GM13976 (cell line): ENCODE data around the gene GAST.

ENCODE experiments used
- DNase-seq: peaks from one replicate; pipeline ENCODE4 v3.0.0; 2012; ENCODE audit warnings: low spot score
- in situ Hi-C: fragments of 300-500 bp; cut with MboI; formaldehyde crosslinking; loops from one replicate; pipeline ENCODE4 v1.12.0; 2022; ENCODE audit warnings: low sequenced_read_pairs, mixed read lengths, inconsistent platforms; ENCODE audit not compliant: unreplicated experiment
- TF ChIP-seq, protein P1 (sequence below): IDR thresholded peaks from 2 replicates; pipeline ENCODE4 v1.5.1; 2012; ENCODE audit warnings: borderline replicate concordance, mild to moderate bottlenecking; ENCODE audit not compliant: insufficient read depth; ENCODE audit errors: extremely low read depth, missing control alignments, control extremely low read depth

GAST gene

DNA sequence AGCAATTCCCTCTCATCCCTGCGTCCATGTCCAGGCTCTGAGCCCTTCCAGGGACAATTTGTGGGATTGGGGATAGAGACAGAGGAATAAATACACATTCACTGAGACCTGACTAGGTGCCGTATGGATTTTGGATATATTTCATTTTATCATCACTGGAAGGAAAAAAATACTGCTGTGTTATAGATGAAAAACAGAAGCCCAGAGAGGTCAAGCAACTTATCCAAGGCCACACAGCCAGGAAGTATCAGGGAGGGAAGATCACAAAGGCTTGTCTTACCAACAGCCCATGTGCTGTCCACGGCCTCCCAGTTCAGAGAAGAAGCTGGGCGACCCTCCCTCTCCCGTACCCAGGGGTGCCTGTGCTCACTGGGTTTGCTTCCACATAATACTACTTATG lies 28.4 kb downstream of the GAST start:
- in situ Hi-C loops, result no loop called here
- TF ChIP-seq, protein P1, sequence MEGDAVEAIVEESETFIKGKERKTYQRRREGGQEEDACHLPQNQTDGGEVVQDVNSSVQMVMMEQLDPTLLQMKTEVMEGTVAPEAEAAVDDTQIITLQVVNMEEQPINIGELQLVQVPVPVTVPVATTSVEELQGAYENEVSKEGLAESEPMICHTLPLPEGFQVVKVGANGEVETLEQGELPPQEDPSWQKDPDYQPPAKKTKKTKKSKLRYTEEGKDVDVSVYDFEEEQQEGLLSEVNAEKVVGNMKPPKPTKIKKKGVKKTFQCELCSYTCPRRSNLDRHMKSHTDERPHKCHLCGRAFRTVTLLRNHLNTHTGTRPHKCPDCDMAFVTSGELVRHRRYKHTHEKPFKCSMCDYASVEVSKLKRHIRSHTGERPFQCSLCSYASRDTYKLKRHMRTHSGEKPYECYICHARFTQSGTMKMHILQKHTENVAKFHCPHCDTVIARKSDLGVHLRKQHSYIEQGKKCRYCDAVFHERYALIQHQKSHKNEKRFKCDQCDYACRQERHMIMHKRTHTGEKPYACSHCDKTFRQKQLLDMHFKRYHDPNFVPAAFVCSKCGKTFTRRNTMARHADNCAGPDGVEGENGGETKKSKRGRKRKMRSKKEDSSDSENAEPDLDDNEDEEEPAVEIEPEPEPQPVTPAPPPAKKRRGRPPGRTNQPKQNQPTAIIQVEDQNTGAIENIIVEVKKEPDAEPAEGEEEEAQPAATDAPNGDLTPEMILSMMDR, result no peak
- no peak for DNase-seq

DNA sequence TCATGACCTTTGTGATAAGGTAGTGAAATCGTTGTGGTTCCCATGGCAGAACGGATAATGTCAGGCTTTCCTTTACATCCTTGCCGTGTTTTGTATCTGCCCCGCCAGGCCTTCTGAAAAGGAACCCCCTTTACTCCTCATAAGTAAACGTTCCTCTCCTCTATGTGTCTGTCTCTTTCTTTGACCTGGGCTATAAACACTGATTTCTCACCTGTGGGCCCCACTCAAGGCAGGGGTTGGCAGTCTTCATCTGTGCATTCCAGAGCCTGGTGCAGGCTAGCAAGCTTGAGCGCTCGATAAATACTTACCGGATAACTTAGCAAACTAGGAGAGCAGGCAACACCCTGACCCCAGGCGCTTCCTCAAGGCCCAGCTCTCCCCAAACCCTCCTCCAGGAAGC lies 29.6 kb downstream of the GAST start:
- TF ChIP-seq, protein P1, result no peak
- no peak for DNase-seq
- in situ Hi-C loops, result no loop called here

DNA sequence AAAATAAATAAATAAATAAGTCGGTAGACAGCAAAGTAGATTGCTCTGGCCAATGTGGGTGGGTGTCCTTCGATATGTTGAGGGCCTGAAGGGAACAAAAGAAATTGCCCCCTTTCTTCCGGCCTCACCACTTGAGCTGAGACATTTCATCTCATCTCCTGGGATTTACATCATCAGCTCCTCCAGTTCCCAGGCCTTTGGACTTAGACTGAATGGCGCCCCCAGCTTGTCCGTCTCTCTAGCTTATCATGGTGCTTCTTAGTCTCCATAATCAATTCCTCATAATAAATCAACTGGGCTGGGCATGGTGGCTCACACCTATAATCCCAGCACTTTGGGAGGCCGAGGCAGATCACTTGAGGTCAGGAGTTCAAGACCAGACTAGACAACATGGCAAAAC lies 36.1 kb downstream of the GAST start:
- TF ChIP-seq, protein P1, result no peak
- in situ Hi-C loops, result no loop called here
- no peak for DNase-seq

DNA sequence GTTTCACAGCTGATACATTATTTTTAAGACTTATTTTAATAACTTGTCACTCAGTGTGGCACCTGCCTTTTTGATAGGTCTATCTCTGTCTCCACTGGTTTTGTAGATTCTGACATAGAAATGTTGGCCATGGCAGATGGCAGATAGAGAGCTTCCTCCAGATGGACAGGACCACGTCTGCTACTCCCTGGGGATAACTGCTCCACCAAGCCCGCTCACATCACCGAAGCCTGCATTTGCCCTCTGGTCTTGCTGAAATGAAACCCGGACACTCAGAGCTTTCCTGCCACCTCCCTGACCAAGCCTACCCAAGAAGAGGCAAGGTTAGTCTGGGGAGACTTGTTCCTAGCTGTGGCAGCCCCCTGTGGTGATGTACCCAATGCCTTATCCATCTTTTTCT lies 38.7 kb downstream of the GAST start:
- TF ChIP-seq, protein P1, result no peak
- in situ Hi-C loops, result no loop called here
- DNase-seq, result no peak

DNA sequence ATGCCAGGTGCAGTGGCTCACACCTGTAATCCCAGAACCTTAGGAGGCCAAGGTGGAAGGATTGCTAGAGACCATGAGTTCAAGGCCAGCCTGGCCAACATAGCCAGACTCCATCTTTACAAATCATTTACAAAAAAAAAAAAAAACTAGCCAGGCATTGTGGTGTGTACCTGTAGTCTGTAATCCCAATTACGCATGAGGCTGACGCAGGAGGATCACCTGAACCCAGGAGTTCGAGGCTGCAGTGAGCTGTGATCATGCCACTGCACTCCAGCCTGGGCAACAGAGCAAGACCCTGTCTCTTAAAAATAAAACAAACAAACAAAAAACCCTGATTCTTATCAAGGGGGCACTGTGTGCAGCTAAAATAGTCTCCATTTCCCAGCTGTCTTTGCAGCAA lies 39.2 kb downstream of the GAST start:
- TF ChIP-seq, protein P1, result no peak
- in situ Hi-C loops, result no loop called here
- no peak for DNase-seq

DNA sequence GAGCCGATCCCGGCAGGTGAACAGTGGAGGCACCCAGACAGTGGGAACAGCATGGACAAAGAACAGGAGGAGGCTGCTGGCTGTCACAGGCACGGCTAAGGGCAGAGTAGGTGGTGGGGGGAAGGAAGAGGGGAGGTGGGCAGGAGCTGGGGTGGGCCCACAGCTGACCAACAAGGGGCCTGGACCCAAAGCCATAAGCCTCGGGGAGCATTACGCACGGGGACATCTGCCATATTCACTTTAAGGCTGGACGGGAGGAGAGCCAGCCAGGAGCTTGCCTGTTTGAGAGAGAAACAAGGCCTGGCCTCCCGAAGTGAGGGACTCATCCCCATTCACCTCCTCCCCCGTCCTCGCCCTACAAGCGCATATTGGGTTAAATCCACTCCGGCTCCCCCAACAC lies 41.9 kb downstream of the GAST start:
- in situ Hi-C loops, result no loop called here
- TF ChIP-seq, protein P1, result no peak
- no peak for DNase-seq

DNA sequence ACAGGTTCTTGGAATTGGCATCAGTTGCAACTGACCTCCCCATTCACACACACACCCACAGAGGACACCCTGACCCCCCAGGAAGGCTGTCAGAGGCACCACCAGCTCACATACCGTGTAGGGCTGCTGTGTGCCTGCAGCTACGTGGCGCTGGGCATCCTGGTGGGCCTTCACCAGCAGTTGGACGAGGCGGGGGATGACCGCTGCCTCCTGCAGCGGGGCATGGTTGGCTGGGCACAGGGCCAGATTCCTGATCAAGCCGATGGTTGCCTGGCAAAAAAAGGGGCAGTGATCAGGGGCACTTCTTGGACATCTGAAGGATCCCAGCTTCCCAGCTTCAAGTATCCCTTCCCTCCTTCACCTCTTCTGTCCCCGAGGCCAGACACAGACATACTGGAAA lies 46.5 kb downstream of the GAST start:
- no peak for DNase-seq
- TF ChIP-seq, protein P1, result no peak
- in situ Hi-C loops, result no loop called here
